Pancreas (tissue), 10 donors: ENCODE measurements around the gene FN1. TPM values are rescaled to one million over a fixed set of nuclear protein-coding genes. Genes with fewer than 3 reads are reported as not detected.

Source experiments
- ATAC-seq, 4 donors: fragments of 200-7000 bp; cut with Tn5 transposase; one replicate each; pipeline versions ENCODE4 v1.8.0 to v1.9.1; 2020; ENCODE audit warnings: mild to moderate bottlenecking in 4 of 4, moderate library complexity in 4 of 4
- DNase-seq, 6 donors: peaks; one replicate each; pipeline ENCODE4 v3.0.0-alpha.2; 2020
- FAIRE-seq: peaks from 2 replicates; lab custom pipeline; 2012; peaks lifted over from hg19 to GRCh38; lab: Jason Lieb, UNC
- H3K27ac ChIP-seq, 4 donors: fragments of 200-600 bp; sonication (generic); 1 replicate in 3 of 4; 2 replicates in 1 of 4; pipeline versions ENCODE4 v1.5.0 to v1.8.0; 2020
- H3K27me3 ChIP-seq, 4 donors: fragments of 200-600 bp; one replicate each; pipeline ENCODE4 v1.8.0; 2021
- H3K36me3 ChIP-seq, 3 donors: fragments of 200-600 bp; sonication (generic) in 1 of 3; one replicate each; pipeline versions ENCODE4 v1.5.0 to v1.8.0; 2020 to 2021
- H3K4me1 ChIP-seq, 3 donors: fragments of 200-600 bp; one replicate each; pipeline ENCODE4 v1.8.0; 2021
- H3K4me3 ChIP-seq, 4 donors: fragments of 200-600 bp; sonication (generic) in 2 of 4; one replicate each; pipeline versions ENCODE4 v1.5.0 to v1.8.0; 2020 to 2021
- H3K9me3 ChIP-seq, 4 donors: fragments of 200-600 bp; one replicate each; pipeline ENCODE4 v1.8.0; 2021
- WGBS, 2 donors: extraction: QIAGEN DNeasy Blood & Tissue Kit; methylation state at CpG; one replicate each; pipeline ENCODE4 v1.1.7; 2013; 5-methylcytosine and 5-hydroxymethylcytosine counted together
- intact Hi-C, 3 donors: fragments of 100-400 bp; cut with DNase I; formaldehyde crosslinking; loops; one replicate each; pipeline versions ENCODE4 v1.11.1 to v1.14.2; 2022
- polyA plus RNA-seq, 2 donors: library from polyadenylated mRNA; stranded (reverse); fragments of 200-250 nt; gene quantifications; one replicate each; pipeline ENCODE4 v1.2.3, GENCODE V29; 2013
- total RNA-seq, 6 donors: library from RNA; stranded (reverse); fragmentation: NEBNext Ultra II Directional in 4 of 6; extraction: Animal tissue kit (Norgen Biotek cat#: 25700) in 4 of 6; gene quantifications; one replicate each; pipeline versions ENCODE4 v1.2.1 to v1.2.4, GENCODE V29; 2021 to 2023
- TF ChIP-seq, protein P1 (sequence below), 4 donors: fragments of 200-600 bp; sonication (generic) in 3 of 4; IDR thresholded peaks; one replicate each; pipeline versions ENCODE4 v1.5.0 to v1.8.0; 2021; ENCODE audit warnings: antibody characterized with exemption in 4 of 4
- donor health status: healthy with polysubstance abuse.
- donor health status: DM: no; HTN: no; CAD: no; lungs with moderate emphysema.
- donor health status: DM: no; HTN: no; CAD: no.
- donor health status: control.
- donor health status: control.
- donor health status: Bipolar disorder and iron deficiency.
- donor health status: DM: yes; HTN: yes; CAD: no.
- donor health status: DM: no; HTN: no; CAD: no.
- donor health status: DM: no; HTN: no; CAD: no.
- donor health status: DM: yes; HTN: yes; CAD: no.

The FN1 gene
- total and polyA plus RNA-seq, 8 donors: 8.9 to 432 (median 18.6) TPM

GRCh38 chr2:215465256-215465655, 29.4 kb upstream of the FN1 start:
- H3K4me1 ChIP-seq: no peaks in the 10 kb centered on the region
- intact Hi-C loops: no loop called here
- H3K4me3 ChIP-seq: no peak overlapping the region
- TF ChIP-seq, protein P1, sequence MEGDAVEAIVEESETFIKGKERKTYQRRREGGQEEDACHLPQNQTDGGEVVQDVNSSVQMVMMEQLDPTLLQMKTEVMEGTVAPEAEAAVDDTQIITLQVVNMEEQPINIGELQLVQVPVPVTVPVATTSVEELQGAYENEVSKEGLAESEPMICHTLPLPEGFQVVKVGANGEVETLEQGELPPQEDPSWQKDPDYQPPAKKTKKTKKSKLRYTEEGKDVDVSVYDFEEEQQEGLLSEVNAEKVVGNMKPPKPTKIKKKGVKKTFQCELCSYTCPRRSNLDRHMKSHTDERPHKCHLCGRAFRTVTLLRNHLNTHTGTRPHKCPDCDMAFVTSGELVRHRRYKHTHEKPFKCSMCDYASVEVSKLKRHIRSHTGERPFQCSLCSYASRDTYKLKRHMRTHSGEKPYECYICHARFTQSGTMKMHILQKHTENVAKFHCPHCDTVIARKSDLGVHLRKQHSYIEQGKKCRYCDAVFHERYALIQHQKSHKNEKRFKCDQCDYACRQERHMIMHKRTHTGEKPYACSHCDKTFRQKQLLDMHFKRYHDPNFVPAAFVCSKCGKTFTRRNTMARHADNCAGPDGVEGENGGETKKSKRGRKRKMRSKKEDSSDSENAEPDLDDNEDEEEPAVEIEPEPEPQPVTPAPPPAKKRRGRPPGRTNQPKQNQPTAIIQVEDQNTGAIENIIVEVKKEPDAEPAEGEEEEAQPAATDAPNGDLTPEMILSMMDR (IDR thresholded peaks at IDR 0.05): no peak
- WGBS, 2 donors: 70 to 83% methylated on average over 2 of the region's 2 CpGs
- ATAC-seq (no peak), FAIRE-seq (no peak), DNase-seq (no peak)
- H3K9me3 ChIP-seq: no peaks in the 10 kb centered on the region
- no peaks in the 10 kb centered on the region for H3K27me3 ChIP-seq
- no peak overlapping the region for H3K27ac ChIP-seq
- no peaks in the 10 kb centered on the region for H3K36me3 ChIP-seq

DNA sequence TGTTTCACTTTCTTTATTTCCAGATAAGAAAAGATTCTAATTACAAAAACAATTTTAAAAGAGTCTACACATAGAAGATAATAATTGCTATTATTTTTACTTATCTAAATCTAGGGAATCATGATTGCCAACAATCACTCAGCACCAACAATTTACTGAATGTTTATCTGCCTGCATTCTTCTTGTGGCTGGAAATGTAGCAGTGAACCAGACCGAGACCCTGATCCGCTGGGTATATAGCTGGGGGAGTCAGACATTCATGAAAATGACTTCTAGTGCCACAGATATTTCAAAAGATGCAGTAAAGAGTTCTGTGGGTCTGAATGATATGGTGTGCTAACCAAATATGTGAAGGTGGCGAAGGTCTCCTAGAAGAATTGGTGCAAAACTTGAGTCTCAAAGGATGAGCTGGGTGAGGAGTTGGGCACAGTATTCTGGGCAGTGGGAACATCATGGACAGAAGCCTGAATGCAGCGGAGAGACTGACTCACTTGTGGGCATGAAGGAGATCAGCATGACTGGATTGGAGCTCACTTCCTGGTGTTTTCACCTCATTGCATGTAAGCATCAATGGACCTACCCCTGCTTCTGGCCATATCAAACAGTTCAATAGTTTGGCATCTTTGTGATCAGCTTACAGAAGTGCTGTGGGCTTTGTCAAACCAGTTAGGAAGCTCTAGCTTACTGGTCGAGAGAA, 26.1 kb upstream of the FN1 start:
- DNase-seq (no peak), FAIRE-seq (no peak), ATAC-seq (no peak)
- intact Hi-C loops: no loop called here
- Histone ChIP-seq H3K36me3 (no peaks in the 10 kb centered on the region), H3K9me3 (no peaks in the 10 kb centered on the region), H3K4me1 (no peaks in the 10 kb centered on the region), H3K4me3 (no peak overlapping the region), H3K27ac (no peak overlapping the region), H3K27me3 (no peaks in the 10 kb centered on the region)
- 78 to 85% methylated on average over 5 of the region's 5 CpGs for WGBS, 2 donors
- TF ChIP-seq, protein P1 (IDR thresholded peaks at IDR 0.05): no peak

DNA sequence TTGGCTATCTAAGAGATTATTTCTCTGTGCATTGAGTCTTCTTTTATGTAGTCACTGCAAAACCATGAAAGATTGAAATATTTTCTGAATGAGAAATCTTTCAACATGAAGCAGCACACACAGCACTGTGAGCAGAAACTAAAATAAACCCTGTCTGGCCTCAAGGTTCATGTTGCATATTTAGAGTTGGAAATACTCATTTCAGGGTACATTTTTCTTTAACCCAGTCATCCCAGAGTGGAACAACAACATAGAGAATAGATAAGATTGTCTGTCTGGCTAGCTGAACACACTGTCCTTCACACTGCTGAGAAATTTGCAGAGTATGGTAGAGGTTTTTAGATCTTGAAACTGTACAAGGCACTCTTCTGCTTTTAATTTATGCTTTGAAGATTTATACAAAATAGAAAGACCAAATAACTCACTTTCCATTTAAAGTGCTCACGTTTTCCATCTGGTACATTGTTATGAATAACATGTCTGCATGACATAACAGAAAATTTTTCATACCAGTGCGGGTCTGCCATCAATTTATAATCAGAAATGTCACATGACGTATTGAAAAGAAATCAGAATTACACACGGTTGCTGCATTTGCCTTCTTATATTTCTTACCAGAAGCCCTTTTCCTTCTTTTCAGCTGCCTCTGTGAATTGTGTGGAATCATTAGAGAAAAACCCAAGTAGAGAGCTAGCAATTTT, 25.0 kb upstream of the FN1 start:
- Histone ChIP-seq H3K4me3 (no peak overlapping the region), H3K27ac (no peak overlapping the region), H3K9me3 (no peaks in the 10 kb centered on the region), H3K4me1 (no peaks in the 10 kb centered on the region), H3K36me3 (no peaks in the 10 kb centered on the region), H3K27me3 (no peaks in the 10 kb centered on the region)
- intact Hi-C loops: no loop called here
- DNase-seq: no peak
- 47% methylated on average over 4 of the region's 4 CpGs for WGBS, 2 donors
- TF ChIP-seq, protein P1 (IDR thresholded peaks at IDR 0.05): no peak
- ATAC-seq: peak in 1 of 4 donors; percentile 36
- FAIRE-seq: peak; percentile 13

DNA sequence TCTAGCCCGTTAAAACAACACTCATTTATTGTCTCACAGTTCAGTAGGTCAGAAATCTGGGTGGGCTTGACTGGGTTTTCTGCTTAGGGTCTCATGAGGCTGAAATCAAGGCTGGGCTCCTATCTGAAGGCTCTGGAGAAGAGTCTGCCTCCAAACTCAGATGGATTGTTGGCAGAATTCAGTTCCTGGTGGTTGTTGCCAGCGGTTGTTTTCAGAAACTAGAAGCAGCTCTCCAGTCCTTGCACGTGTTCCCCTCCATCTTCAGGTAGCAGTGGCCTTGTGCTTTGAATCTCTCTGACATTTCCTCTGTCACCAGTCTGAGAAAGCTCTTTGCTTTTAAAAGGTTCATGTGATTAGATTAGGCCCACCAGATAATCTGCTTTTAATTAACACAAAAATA, 20.1 kb upstream of the FN1 start:
- Histone ChIP-seq H3K27me3 (no peaks in the 10 kb centered on the region), H3K36me3 (no peaks in the 10 kb centered on the region), H3K9me3 (no peaks in the 10 kb centered on the region), H3K27ac (no peak overlapping the region), H3K4me3 (no peak overlapping the region), H3K4me1 (no peaks in the 10 kb centered on the region)
- DNase-seq (no peak), FAIRE-seq (no peak), ATAC-seq (no peak)
- intact Hi-C loops: no loop called here
- 69 to 75% methylated on average over 3 of the region's 3 CpGs for WGBS, 2 donors
- TF ChIP-seq, protein P1 (IDR thresholded peaks at IDR 0.05): no peak
